ENCODE data around the gene RIT2. TPM values are rescaled to one million over a fixed set of nuclear protein-coding genes. Genes with fewer than 3 reads are reported as not detected.

Gene RIT2
- total RNA-seq, 1 donor from 2014 or later, result not detected

GRCh38 chr18:43049021-43049420, 66.5 kb downstream of the RIT2 start:
- TF ChIP-seq CTCF (conservative IDR thresholded peaks at IDR 0.05; ENCODE audit: low read depth, low read length), result no peak
- DNase-seq (ENCODE audit: low read depth), result no peak

DNA sequence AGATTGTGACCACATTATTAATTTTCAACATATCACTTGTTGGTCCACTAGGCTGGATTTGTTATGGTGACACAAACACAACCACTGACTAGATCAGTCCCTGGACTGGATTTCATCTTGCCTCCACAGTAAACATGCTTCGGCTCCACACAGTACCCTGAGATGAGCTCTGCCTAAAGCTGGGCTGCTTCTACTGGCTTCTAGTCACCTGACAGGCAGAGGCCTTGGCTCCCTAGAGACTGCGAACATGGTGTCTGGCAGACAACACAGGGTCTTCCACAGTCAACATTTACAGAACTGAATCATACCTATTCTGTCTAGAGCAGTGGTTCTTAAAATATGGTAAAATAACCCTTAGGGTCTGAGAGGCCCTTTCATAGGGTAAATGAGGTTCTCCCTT, 69.2 kb downstream of the RIT2 start:
- no peak for DNase-seq (ENCODE audit: low read depth)
- no peak overlapping the region for H3K4me3 ChIP-seq (ENCODE audit: low read depth, low read length)
- no peak for TF ChIP-seq CTCF (conservative IDR thresholded peaks at IDR 0.05; ENCODE audit: low read depth, low read length)

More at GRCh38 chr18:43049021-43049420, 66.5 kb downstream of the RIT2 start:
- no peak overlapping the region for H3K4me3 ChIP-seq (ENCODE audit: low read depth, low read length)

- DNase-seq (ENCODE audit: low read depth), result no peak
- no peak overlapping the region for H3K4me3 ChIP-seq (ENCODE audit: low read depth, low read length)
- no peak for TF ChIP-seq CTCF (conservative IDR thresholded peaks at IDR 0.05; ENCODE audit: low read depth, low read length)
Observed at GRCh38 chr18:43043626-43044025, 71.9 kb downstream of the RIT2 start.

- no peak for DNase-seq (ENCODE audit: low read depth)
- H3K4me3 ChIP-seq (ENCODE audit: low read depth, low read length), result no peak overlapping the region
- no peak for TF ChIP-seq CTCF (conservative IDR thresholded peaks at IDR 0.05; ENCODE audit: low read depth, low read length)
Observed at GRCh38 chr18:43040281-43040680, 75.2 kb downstream of the RIT2 start.

GRCh38 chr18:43034683-43035500, 80.6 kb downstream of the RIT2 start:
- DNase-seq (ENCODE audit: low read depth), result no peak
- no peak for TF ChIP-seq CTCF (conservative IDR thresholded peaks at IDR 0.05; ENCODE audit: low read depth, low read length)
- no peak overlapping the region for H3K4me3 ChIP-seq (ENCODE audit: low read depth, low read length)

GRCh38 chr18:43031169-43031568, 84.3 kb downstream of the RIT2 start:
- TF ChIP-seq CTCF (conservative IDR thresholded peaks at IDR 0.05; ENCODE audit: low read depth, low read length), result no peak

GRCh38 chr18:43029414-43029813, 86.1 kb downstream of the RIT2 start:
- H3K4me3 ChIP-seq (ENCODE audit: low read depth, low read length), result no peak overlapping the region
- TF ChIP-seq CTCF (conservative IDR thresholded peaks at IDR 0.05; ENCODE audit: low read depth, low read length), result no peak
- DNase-seq (ENCODE audit: low read depth), result no peak

More at GRCh38 chr18:43031169-43031568, 84.3 kb downstream of the RIT2 start:
- no peak overlapping the region for H3K4me3 ChIP-seq (ENCODE audit: low read depth, low read length)
- DNase-seq (ENCODE audit: low read depth), result no peak

Data from epithelial cell of proximal tubule (primary cell).